HCT116 (cell line): ENCODE results near the gene CROCC. TPM values are rescaled to one million over a fixed set of nuclear protein-coding genes. Genes with fewer than 3 reads are reported as not detected.
"Not testable (repeated sequence)": the region's sequence is repeated elsewhere in the genome, so short reads cannot be mapped to it uniquely, and the experiment has no call there.

Experiments
- ATAC-seq: fragments of 200-7000 bp; cut with Tn5 transposase; 2 replicates; pipeline ENCODE4 v1.9.1; 2020; ENCODE audit warnings: mild to moderate bottlenecking, moderate library complexity
- BruUV-seq: library from RNA; stranded (reverse); fragments of 400-500 nt; replicated peaks from 2 replicates; lab custom pipeline; 2021; lab: Mats Ljungman, UMichigan
- CTCF ChIA-PET: fragments of 300-600 bp; sonication (Branson Sonifier 250); formaldehyde crosslinking; loops from one replicate; lab custom pipeline; 2021; ENCODE audit warnings: antibody characterized with exemption; lab: Charles Lee
- POLR2A ChIA-PET: fragments of 300-600, 350-600 bp; sonication (Branson Sonifier 250); formaldehyde crosslinking; loops from one replicate; lab custom pipeline; 2021; ENCODE audit warnings: antibody characterized with exemption; lab: Charles Lee
- RAD21 ChIA-PET, 2 experiments: fragments of 300-600 bp; sonication (Branson Sonifier 250); formaldehyde crosslinking; loops; one replicate each; lab custom pipeline; 2023; ENCODE audit warnings: low total read pairs in 2 of 2; ENCODE audit not compliant: uncharacterized antibody in 2 of 2, unreplicated experiment in 2 of 2, low non-redundant PET in 1 of 2; lab: Charles Lee
- DNase-seq: peaks from one replicate; pipeline ENCODE4 v3.0.0-alpha.2; 2010; ENCODE audit warnings: low read depth, low spot score
- H2AFZ ChIP-seq: fragments of 200-600 bp; shearing (Covaris generic), sonication (generic); 2 replicates; pipeline ENCODE4 v1.6.1; 2017; ENCODE audit warnings: low read depth, mixed run types, mixed read lengths, antibody characterized with exemption, low read length; ENCODE audit not compliant: poor library complexity, severe bottlenecking
- H3K27ac ChIP-seq: 2 replicates; pipeline ENCODE4 v1.5.1; 2012; ENCODE audit warnings: low read depth, low read length
- H3K27me3 ChIP-seq: fragments of 200-600 bp; sonication (generic); 2 replicates; pipeline ENCODE4 v1.6.1; 2016; ENCODE audit warnings: mixed run types, low read length, mixed read lengths; ENCODE audit not compliant: insufficient read depth
- H3K36me3 ChIP-seq, 2 experiments: fragments of 200-500 bp in 1 of 2; fragments of 200-600 bp in 1 of 2; sonication (Bioruptor generic) in 1 of 2; sonication (generic) in 1 of 2; 2 replicates each; pipeline versions ENCODE4 v1.5.1 to v1.6.1; 2014 to 2016; ENCODE audit warnings: low read length in 2 of 2, inconsistent platforms in 1 of 2, mixed read lengths in 1 of 2, mixed run types in 1 of 2; ENCODE audit not compliant: insufficient read depth in 2 of 2, control insufficient read depth in 1 of 2
- H3K4me1 ChIP-seq, 2 experiments: fragments of 200-600 bp in 1 of 2; sonication (generic) in 1 of 2; 2 replicates each; pipeline versions ENCODE4 v1.5.1 to v1.6.1; 2012 to 2017; ENCODE audit warnings: low read length in 2 of 2, inconsistent platforms in 1 of 2, mild to moderate bottlenecking in 1 of 2, mixed read lengths in 1 of 2, mixed run types in 1 of 2, moderate library complexity in 1 of 2; ENCODE audit not compliant: insufficient read depth in 2 of 2, control insufficient read depth in 1 of 2
- H3K4me2 ChIP-seq: fragments of 200-600 bp; sonication (generic); 2 replicates; pipeline ENCODE4 v1.6.1; 2017; ENCODE audit warnings: mixed run types, low read length, mixed read lengths
- H3K4me3 ChIP-seq, 2 experiments: fragments of 200-600 bp in 1 of 2; sonication (generic) in 1 of 2; replicated peaks in 1 of 2; 2 replicates each; pipeline ENCODE4 v1.5.1; 2011 to 2016; ENCODE audit warnings: low read length in 2 of 2, control low read depth in 1 of 2, low read depth in 1 of 2, mild to moderate bottlenecking in 1 of 2, mixed read lengths in 1 of 2, mixed run types in 1 of 2
- H3K79me2 ChIP-seq: fragments of 200-600 bp; sonication (generic); 2 replicates; pipeline ENCODE4 v1.6.1; 2017; ENCODE audit warnings: mild to moderate bottlenecking, mixed run types, low read length, moderate library complexity, mixed read lengths; ENCODE audit not compliant: insufficient read depth
- H3K9ac ChIP-seq: fragments of 200-600 bp; sonication (generic); 2 replicates; pipeline ENCODE4 v1.6.1; 2016; ENCODE audit warnings: low read length, mixed read lengths
- H3K9me2 ChIP-seq: fragments of 200-600 bp; sonication (generic), shearing (Covaris generic); 2 replicates; pipeline ENCODE4 v1.6.1; 2017; ENCODE audit warnings: mixed run types, mild to moderate bottlenecking, moderate library complexity; ENCODE audit not compliant: insufficient read depth
- H3K9me3 ChIP-seq, 2 experiments: fragments of 200-500 bp in 1 of 2; fragments of 200-600 bp in 1 of 2; sonication (Bioruptor generic) in 1 of 2; sonication (generic) in 1 of 2; 2 replicates each; pipeline ENCODE4 v1.6.1; 2014 to 2017; ENCODE audit warnings: low read length in 2 of 2, mixed read lengths in 2 of 2, inconsistent platforms in 1 of 2, low read depth in 1 of 2, mild to moderate bottlenecking in 1 of 2, mixed run types in 1 of 2, moderate library complexity in 1 of 2; ENCODE audit not compliant: control insufficient read depth in 1 of 2, insufficient read depth in 1 of 2
- H4K20me1 ChIP-seq: fragments of 200-600 bp; sonication (generic), shearing (Covaris generic); 2 replicates; pipeline ENCODE4 v1.6.1; 2017; ENCODE audit warnings: mixed run types, mild to moderate bottlenecking, moderate library complexity; ENCODE audit not compliant: insufficient read depth
- CEBPB ChIP-seq: IDR thresholded peaks from 2 replicates; pipeline ENCODE4 v1.6.1; 2012; ENCODE audit warnings: low read depth
- EZH2 ChIP-seq: fragments of 200-600 bp; sonication (generic); IDR thresholded peaks from 2 replicates; pipeline ENCODE4 v1.6.1; 2017; ENCODE audit warnings: antibody characterized with exemption, mixed run types
- JUND ChIP-seq: IDR thresholded peaks from 2 replicates; pipeline ENCODE4 v1.6.1; 2012
- RAD21 ChIP-seq: IDR thresholded peaks from 2 replicates; pipeline ENCODE4 v1.6.1; 2012; ENCODE audit warnings: low read depth, mild to moderate bottlenecking
- intact Hi-C: fragments of 100-400 bp; cut with micrococcal nuclease; formaldehyde crosslinking; loops from 2 replicates; pipeline ENCODE4 v1.10.0; 2022
- total RNA-seq: library from RNA; stranded (reverse); gene quantifications from one replicate; pipeline ENCODE4 v1.2.1, GENCODE V29; 2021; ENCODE audit not compliant: unreplicated experiment

The CROCC gene
- total RNA-seq, 1 experiment from 2014 or later: 30.1 TPM

DNA sequence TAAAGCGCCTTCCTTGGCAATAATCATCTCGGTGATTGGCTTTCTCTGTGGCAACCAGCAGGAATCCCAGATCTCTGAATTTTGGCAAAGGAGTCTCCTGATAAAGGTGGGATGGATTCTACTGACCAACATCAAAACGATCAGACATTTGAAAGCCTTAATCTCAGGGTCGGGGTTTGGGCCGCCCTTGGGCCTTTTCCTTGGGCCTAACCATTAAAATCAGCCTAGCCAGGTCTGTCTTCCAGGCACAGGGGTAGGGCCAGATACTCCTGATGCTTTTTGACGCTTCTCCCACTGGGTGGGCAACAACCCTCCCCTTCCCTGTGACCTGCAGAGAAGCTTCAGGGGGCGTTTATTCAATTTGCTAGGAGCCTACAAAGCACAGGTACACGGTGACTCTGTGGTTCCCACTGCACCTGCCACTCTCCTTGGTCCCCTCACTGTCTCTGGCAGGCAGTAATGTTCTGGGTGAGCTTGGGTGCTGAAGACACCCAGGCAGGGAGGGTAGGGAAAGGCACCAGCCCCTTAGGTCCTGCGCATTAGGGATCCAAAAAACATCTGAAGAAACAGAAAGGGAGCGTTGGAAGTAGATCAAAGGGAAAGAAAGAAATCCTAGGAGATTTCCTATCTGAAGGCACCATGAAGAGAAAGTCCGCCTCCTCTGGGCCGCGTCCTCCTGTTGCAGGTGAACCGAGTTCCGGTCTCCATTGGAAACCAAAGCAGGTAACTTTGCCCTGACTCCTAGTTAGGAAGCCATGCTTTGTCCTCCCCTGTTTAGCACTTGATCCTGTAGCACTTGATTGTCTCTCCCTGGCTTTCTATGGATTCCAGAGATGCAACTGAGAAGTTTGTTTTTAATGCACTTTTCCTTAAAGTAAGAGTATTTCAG lies 13.6 kb upstream of the CROCC start:
- no peak overlapping the region for H3K4me2 ChIP-seq
- CTCF ChIA-PET: no interaction called here
- intact Hi-C loops: no loop called here
- H3K27ac ChIP-seq: no peak overlapping the region
- no peaks in the 10 kb centered on the region for H3K79me2 ChIP-seq
- POLR2A ChIA-PET: interaction anchor here (0.6 to 1.0 kb wide), 2 partner anchors 395 to 700 kb away, joined by 3 to 5 read pairs; no protein-coding TSS in a partner anchor
- no peak overlapping the region for H3K4me3 ChIP-seq
- RAD21 ChIA-PET: no interaction called here
- H3K9me3 ChIP-seq: no peaks in the 10 kb centered on the region
- no peak overlapping the region for H2AFZ ChIP-seq
- DNase-seq: no peak
- H3K4me1 ChIP-seq: peaks cover 20 to 47% of the 10 kb centered on the region in 2 experiments
- H3K9me2 ChIP-seq: no peaks in the 10 kb centered on the region
- H4K20me1 ChIP-seq: no peaks in the 10 kb centered on the region
- H3K27me3 ChIP-seq: no peaks in the 10 kb centered on the region
- no peaks in the 10 kb centered on the region for H3K36me3 ChIP-seq
- H3K9ac ChIP-seq: no peak overlapping the region
- no TSS peak for BruUV-seq
- TF ChIP-seq CEBPB: no peak
- TF ChIP-seq EZH2: no peak
- TF ChIP-seq RAD21: no peak
- no peak for TF ChIP-seq JUND
- TF ChIP-seq, all 23 proteins: peak for 0
- ATAC-seq: no peak

GRCh38 chr1:16911851-16912721 lies 9.6 kb upstream of the CROCC start:
- H3K27me3 ChIP-seq, H3K4me2 ChIP-seq, intact Hi-C loops, BruUV-seq, H3K79me2 ChIP-seq, H3K9me3 ChIP-seq, CTCF ChIA-PET, H3K36me3 ChIP-seq, H3K9ac ChIP-seq, H3K4me3 ChIP-seq, H3K9me2 ChIP-seq, H2AFZ ChIP-seq, POLR2A ChIA-PET, DNase-seq, ATAC-seq, H3K27ac ChIP-seq, H4K20me1 ChIP-seq, RAD21 ChIA-PET: not testable (repeated sequence)
- H3K4me1 ChIP-seq: peaks cover 13 to 37% of the 10 kb centered on the region in 2 experiments

- POLR2A ChIA-PET: not testable (repeated sequence)
These were observed 9.0 kb upstream of the CROCC start for GRCh38 chr1:16912742-16913141.

More at GRCh38 chr1:16912742-16913141, 9.0 kb upstream of the CROCC start:
- Histone ChIP-seq H3K4me1 (peaks cover 13 to 37% of the 10 kb centered on the region in 2 experiments), H3K4me2 (peak overlapping the region; percentile 87)
- H3K27me3 ChIP-seq, DNase-seq, H3K27ac ChIP-seq, H3K36me3 ChIP-seq, H3K9me2 ChIP-seq, H3K79me2 ChIP-seq, intact Hi-C loops, H3K9me3 ChIP-seq, BruUV-seq, ATAC-seq, RAD21 ChIA-PET, H4K20me1 ChIP-seq, H3K4me3 ChIP-seq, H2AFZ ChIP-seq, H3K9ac ChIP-seq, CTCF ChIA-PET: not testable (repeated sequence)
